Activated naive CD4-positive, alpha-beta T cell treated with anti-CD3 and anti-CD28 coated beads, Interleukin-2, amount 50 U/mL, for 24 hours (primary cell): ENCODE data around the gene TOGARAM2.

Source experiments
- H3K27ac Mint-ChIP-seq: one replicate; pipeline ENCODE4 v1.8.0; 2021; ENCODE audit warnings: mild to moderate bottlenecking, mixed read lengths
- H3K27me3 Mint-ChIP-seq: one replicate; pipeline ENCODE4 v1.8.0; 2021; ENCODE audit warnings: mixed read lengths
- H3K36me3 Mint-ChIP-seq: one replicate; pipeline ENCODE4 v1.8.0; 2021; ENCODE audit warnings: mixed read lengths
- H3K4me1 Mint-ChIP-seq: one replicate; pipeline ENCODE4 v1.8.0; 2021; ENCODE audit warnings: mixed read lengths
- H3K4me3 Mint-ChIP-seq: one replicate; pipeline ENCODE4 v1.8.0; 2021; ENCODE audit warnings: mild to moderate bottlenecking, mixed read lengths
- H3K9me3 Mint-ChIP-seq: one replicate; pipeline ENCODE4 v1.8.0; 2021; ENCODE audit warnings: mixed read lengths

The TOGARAM2 gene

GRCh38 chr2:28981016-28981441 is at the start of gene TOGARAM2:
TOGARAM2 (plus strand) TSS chr2:28981298; CDS start chr2:28994835, 13,537 bp downstream.
- Mint-ChIP-seq H3K27me3 (no peaks in the 10 kb centered on the region), H3K36me3 (no peaks in the 10 kb centered on the region), H3K4me3 (no peak within 1 kb of the TSS), H3K27ac (no peak within 1 kb of the TSS), H3K4me1 (no peaks in the 10 kb centered on the region), H3K9me3 (no peaks in the 10 kb centered on the region)

DNA sequence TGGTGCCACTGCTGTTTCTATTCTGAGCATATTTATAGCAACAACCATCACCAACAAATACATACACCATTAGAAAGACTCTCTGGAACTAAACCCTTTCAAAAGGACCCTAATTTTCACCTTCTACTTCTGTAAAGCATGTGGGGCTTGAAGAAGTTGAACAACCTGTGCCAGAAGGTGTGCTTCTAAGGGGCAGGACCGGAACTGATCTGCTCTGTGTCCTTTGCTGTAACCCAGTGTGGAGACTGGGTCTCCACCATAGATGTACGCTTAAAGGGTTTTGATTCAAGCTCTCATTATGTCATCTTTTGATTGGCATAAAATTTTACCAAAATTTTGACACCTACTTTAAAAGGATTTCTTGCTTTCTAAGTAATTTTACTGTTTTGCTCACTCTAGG is 46.3 kb upstream of the TOGARAM2 start:
- H3K27me3 Mint-ChIP-seq = no peaks in the 10 kb centered on the region
- H3K27ac Mint-ChIP-seq = no peak overlapping the region
- no peak overlapping the region for H3K4me3 Mint-ChIP-seq
- no peaks in the 10 kb centered on the region for H3K9me3 Mint-ChIP-seq
- H3K36me3 Mint-ChIP-seq = peaks cover 12% of the 10 kb centered on the region
- peaks cover 3% of the 10 kb centered on the region for H3K4me1 Mint-ChIP-seq

GRCh38 chr2:28941008-28941407 is 40.1 kb upstream of the TOGARAM2 start:
- H3K27ac Mint-ChIP-seq = peak overlapping the region; percentile 62
- peaks cover 31% of the 10 kb centered on the region for H3K36me3 Mint-ChIP-seq
- no peaks in the 10 kb centered on the region for H3K27me3 Mint-ChIP-seq

GRCh38 chr2:28944535-28945248 is 36.4 kb upstream of the TOGARAM2 start:
- Mint-ChIP-seq H3K4me3 (no peak overlapping the region), H3K27me3 (no peaks in the 10 kb centered on the region), H3K4me1 (peaks cover 2% of the 10 kb centered on the region), H3K36me3 (peaks cover 42% of the 10 kb centered on the region), H3K9me3 (no peaks in the 10 kb centered on the region), H3K27ac (no peak overlapping the region)

More at GRCh38 chr2:28941008-28941407, 40.1 kb upstream of the TOGARAM2 start:
- Mint-ChIP-seq H3K4me3 (no peak overlapping the region), H3K4me1 (no peaks in the 10 kb centered on the region), H3K9me3 (no peaks in the 10 kb centered on the region)

GRCh38 chr2:28948160-28948559 is 32.9 kb upstream of the TOGARAM2 start:
- H3K4me3 Mint-ChIP-seq = no peak overlapping the region
- H3K4me1 Mint-ChIP-seq = peaks cover 9% of the 10 kb centered on the region
- no peak overlapping the region for H3K27ac Mint-ChIP-seq
- H3K9me3 Mint-ChIP-seq = no peaks in the 10 kb centered on the region
- peaks cover 38% of the 10 kb centered on the region for H3K36me3 Mint-ChIP-seq
- H3K27me3 Mint-ChIP-seq = no peaks in the 10 kb centered on the region

DNA sequence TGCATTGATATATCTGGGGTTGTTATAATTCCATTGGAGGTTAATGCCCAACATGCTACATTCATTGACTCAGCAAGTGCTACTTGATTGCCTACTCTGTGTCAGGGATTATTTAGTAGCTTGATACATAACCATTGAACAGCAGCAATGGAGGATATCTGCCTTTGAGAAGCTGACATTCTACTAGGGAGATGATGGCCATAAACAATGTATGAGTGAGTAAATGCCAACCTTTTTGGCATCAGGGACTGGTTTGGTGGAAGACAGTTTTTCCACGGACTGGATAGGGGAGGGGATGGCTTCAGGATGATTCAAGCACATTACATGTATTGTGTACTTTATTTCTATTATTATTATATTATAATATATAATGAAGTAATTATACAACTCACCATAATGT is 31.9 kb upstream of the TOGARAM2 start:
- Mint-ChIP-seq H3K4me3 (peak overlapping the region; percentile 40), H3K27ac (no peak overlapping the region), H3K27me3 (no peaks in the 10 kb centered on the region), H3K4me1 (peaks cover 9% of the 10 kb centered on the region), H3K36me3 (peaks cover 33% of the 10 kb centered on the region), H3K9me3 (no peaks in the 10 kb centered on the region)

- Mint-ChIP-seq H3K4me1 (peaks cover 9% of the 10 kb centered on the region), H3K9me3 (no peaks in the 10 kb centered on the region), H3K27me3 (no peaks in the 10 kb centered on the region), H3K27ac (peak overlapping the region; percentile 74), H3K36me3 (peaks cover 31% of the 10 kb centered on the region), H3K4me3 (no peak overlapping the region)
Measured at GRCh38 chr2:28949617-28950305, 31.3 kb upstream of the TOGARAM2 start.

DNA sequence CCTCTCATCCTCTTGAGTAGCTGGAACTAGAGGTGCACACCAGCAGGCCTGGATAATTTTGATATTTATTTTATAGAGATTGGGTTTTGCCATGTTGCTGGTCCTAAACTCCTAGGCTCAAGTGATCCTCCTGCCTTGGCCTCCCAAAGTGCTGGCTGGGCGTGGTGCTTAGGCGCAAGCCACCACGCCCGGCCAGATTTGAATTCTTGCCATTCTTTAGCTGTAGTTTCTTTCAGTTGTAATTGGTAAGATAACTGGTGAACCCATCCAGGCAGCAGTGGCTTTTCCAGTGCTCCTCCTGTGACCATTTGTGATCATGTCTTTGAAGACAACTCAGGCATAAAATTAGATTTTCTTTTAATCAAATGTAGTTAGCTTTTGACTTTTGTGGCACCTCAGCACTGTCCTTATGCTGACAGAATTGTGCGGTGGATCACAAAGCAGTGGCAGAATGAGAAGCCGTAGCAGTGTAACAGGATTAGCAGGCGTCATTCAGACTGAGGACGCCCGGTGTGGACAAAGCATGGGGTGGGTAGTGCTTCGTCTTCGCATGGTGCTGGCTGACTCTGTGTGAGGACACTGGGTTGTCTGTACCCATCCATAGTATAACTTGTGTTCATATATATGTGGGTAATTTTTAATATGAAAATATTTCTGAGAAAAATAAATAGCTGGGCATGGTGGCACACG is 30.0 kb upstream of the TOGARAM2 start:
- no peak overlapping the region for H3K27ac Mint-ChIP-seq
- H3K4me1 Mint-ChIP-seq = peaks cover 9% of the 10 kb centered on the region
- peaks cover 22% of the 10 kb centered on the region for H3K36me3 Mint-ChIP-seq
- no peaks in the 10 kb centered on the region for H3K27me3 Mint-ChIP-seq
- no peaks in the 10 kb centered on the region for H3K9me3 Mint-ChIP-seq
- H3K4me3 Mint-ChIP-seq = no peak overlapping the region

DNA sequence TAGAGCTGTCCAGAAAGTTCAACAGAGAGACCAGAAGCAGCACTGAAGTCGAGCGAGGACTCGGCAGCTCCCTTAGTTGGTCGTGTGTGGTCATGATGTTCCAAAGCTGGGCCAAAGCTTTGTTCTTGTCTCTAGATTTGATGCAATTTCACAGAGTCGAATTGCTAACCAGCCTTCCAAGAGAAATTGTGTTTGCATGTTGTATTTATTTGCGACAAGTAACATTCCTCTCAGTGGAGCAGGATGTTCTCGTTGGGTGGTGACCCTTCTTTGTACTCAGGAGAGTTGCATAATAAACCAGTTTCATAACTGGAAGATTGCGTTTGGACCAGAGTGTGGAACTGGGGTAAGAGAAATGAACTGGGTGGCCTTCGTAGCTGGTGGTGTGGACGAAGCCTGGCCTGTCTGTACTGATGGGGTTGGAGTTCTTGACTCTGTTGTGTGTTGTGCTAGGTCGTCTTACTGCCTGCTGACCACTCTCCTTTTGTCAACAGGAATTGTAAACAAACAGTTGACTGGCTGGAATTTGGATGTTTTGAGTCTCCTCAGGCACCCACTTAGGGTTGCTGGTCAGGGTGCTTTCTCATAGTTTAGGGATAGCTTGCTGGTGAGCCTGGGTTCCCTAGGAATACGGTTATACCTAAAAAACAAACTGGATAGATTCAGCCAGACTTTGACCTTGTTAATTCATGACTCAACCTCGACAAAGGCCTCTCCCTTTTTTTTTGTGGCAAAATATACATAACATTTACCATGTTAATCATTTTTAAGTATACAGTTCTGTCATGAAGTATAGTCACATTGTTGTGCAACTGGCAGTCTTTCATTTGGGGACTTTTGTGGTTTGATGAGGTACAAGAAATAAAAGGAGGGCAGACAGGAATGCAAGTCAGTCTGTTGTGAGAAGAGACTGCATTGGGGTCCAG is 28.9 kb upstream of the TOGARAM2 start:
- Mint-ChIP-seq H3K27me3 (no peaks in the 10 kb centered on the region), H3K27ac (no peak overlapping the region), H3K36me3 (peaks cover 19% of the 10 kb centered on the region), H3K9me3 (no peaks in the 10 kb centered on the region), H3K4me1 (peaks cover 9% of the 10 kb centered on the region), H3K4me3 (no peak overlapping the region)

- Mint-ChIP-seq H3K4me1 (peaks cover 9% of the 10 kb centered on the region), H3K27me3 (no peaks in the 10 kb centered on the region), H3K9me3 (no peaks in the 10 kb centered on the region), H3K4me3 (no peak overlapping the region), H3K36me3 (peaks cover 19% of the 10 kb centered on the region), H3K27ac (no peak overlapping the region)
Measured at GRCh38 chr2:28952836-28953211, 28.3 kb upstream of the TOGARAM2 start.

- no peak overlapping the region for H3K4me3 Mint-ChIP-seq
- no peaks in the 10 kb centered on the region for H3K27me3 Mint-ChIP-seq
- H3K36me3 Mint-ChIP-seq = no peaks in the 10 kb centered on the region
- no peaks in the 10 kb centered on the region for H3K4me1 Mint-ChIP-seq
- no peaks in the 10 kb centered on the region for H3K9me3 Mint-ChIP-seq
- H3K27ac Mint-ChIP-seq = no peak overlapping the region
Measured at GRCh38 chr2:28955467-28955866, 25.6 kb upstream of the TOGARAM2 start.

GRCh38 chr2:28956415-28956826 is 24.7 kb upstream of the TOGARAM2 start:
- Mint-ChIP-seq H3K4me3 (peak overlapping the region; percentile 73), H3K27me3 (no peaks in the 10 kb centered on the region), H3K4me1 (no peaks in the 10 kb centered on the region), H3K9me3 (no peaks in the 10 kb centered on the region), H3K36me3 (no peaks in the 10 kb centered on the region), H3K27ac (no peak overlapping the region)

DNA sequence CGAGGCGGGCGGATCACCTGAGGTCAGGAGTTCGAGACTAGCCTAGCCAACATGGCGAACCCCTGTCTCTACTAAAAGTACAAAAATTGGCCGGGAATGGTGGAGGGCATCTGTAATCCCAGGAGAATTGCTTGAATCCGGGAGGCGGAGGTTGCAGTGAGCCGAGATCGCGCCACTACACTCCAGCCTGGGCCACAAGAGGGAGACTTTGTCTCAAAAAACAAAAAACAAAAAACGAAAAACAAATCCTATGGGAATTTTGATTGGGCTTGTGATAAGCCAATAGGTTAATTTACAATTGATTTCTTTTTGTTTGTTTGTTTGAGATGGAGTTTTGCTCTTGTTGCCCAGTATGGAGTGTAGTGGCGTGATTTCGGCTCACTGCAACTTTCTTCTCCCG is 24.2 kb upstream of the TOGARAM2 start:
- Mint-ChIP-seq H3K4me1 (no peaks in the 10 kb centered on the region), H3K9me3 (no peaks in the 10 kb centered on the region), H3K4me3 (peak overlapping the region; percentile 73), H3K27me3 (no peaks in the 10 kb centered on the region), H3K27ac (no peak overlapping the region), H3K36me3 (no peaks in the 10 kb centered on the region)

GRCh38 chr2:28958689-28959088 is 22.4 kb upstream of the TOGARAM2 start:
- Mint-ChIP-seq H3K9me3 (no peaks in the 10 kb centered on the region), H3K36me3 (no peaks in the 10 kb centered on the region), H3K4me1 (no peaks in the 10 kb centered on the region), H3K27me3 (no peaks in the 10 kb centered on the region), H3K4me3 (no peak overlapping the region), H3K27ac (no peak overlapping the region)

DNA sequence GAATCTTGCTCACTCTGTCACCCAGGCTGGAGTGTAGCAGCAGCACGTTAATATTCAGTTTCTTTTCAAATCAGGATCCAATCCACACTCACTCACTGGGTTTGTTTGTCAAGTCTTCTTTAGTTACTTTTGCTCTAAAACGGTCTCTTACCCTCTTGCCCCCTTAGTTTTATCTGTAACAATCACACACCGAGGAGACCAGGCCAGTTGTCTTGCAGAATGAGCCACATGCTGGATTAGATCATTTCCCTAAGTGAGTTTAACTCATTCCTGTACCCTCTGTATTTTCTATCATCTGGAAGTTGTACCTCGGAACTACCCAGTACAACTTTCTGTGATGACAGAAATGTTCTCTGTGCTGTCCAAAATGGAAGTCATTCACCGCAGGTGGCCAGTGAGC is 20.7 kb upstream of the TOGARAM2 start:
- no peaks in the 10 kb centered on the region for H3K9me3 Mint-ChIP-seq
- H3K27me3 Mint-ChIP-seq = no peaks in the 10 kb centered on the region
- H3K36me3 Mint-ChIP-seq = no peaks in the 10 kb centered on the region
- no peak overlapping the region for H3K27ac Mint-ChIP-seq
- no peak overlapping the region for H3K4me3 Mint-ChIP-seq
- H3K4me1 Mint-ChIP-seq = no peaks in the 10 kb centered on the region
